Coronary artery (tissue), 2 donors: Measurements from ENCODE around the gene PIK3IP1.
"Not testable (repeated sequence)": the region's sequence is repeated elsewhere in the genome, so short reads cannot be mapped to it uniquely, and the experiment has no call there.

Experiments
- DNase-seq: peaks from one replicate; pipeline ENCODE4 v3.0.0-alpha.2; 2017; ENCODE audit warnings: low spot score
- H3K27ac ChIP-seq, 2 donors: fragments of 200-600 bp; sonication (generic); one replicate each; pipeline ENCODE4 v1.5.1; 2016 to 2019
- H3K4me3 ChIP-seq: fragments of 200-600 bp; sonication (generic); 2 replicates; pipeline ENCODE4 v1.5.1; 2016; ENCODE audit warnings: mild to moderate bottlenecking, moderate library complexity
- CTCF ChIP-seq: fragments of 200-600 bp; sonication (generic); IDR thresholded peaks from one replicate; pipeline ENCODE4 v1.5.1; 2019; ENCODE audit warnings: antibody characterized with exemption

The PIK3IP1 gene

GRCh38 chr22:31327806-31328543 is 35.7 kb upstream of the PIK3IP1 start:
- no peak for TF ChIP-seq CTCF
- H3K27ac ChIP-seq, result peak overlapping the region in 1 of 2 donors; percentile 8
- DNase-seq, result no peak

GRCh38 chr22:31326877-31327276 is 34.6 kb upstream of the PIK3IP1 start:
- no peak for DNase-seq
- TF ChIP-seq CTCF, result no peak
- no peak overlapping the region for H3K4me3 ChIP-seq
- H3K27ac ChIP-seq, result no peak overlapping the region

More at GRCh38 chr22:31327806-31328543, 35.7 kb upstream of the PIK3IP1 start:
- H3K4me3 ChIP-seq, result no peak overlapping the region

GRCh38 chr22:31323578-31324550 is 31.6 kb upstream of the PIK3IP1 start:
- Histone ChIP-seq H3K27ac (no peak overlapping the region), H3K4me3 (no peak overlapping the region)
- DNase-seq, result no peak
- TF ChIP-seq CTCF, result no peak

GRCh38 chr22:31321421-31321820 is 29.1 kb upstream of the PIK3IP1 start:
- DNase-seq, result no peak
- no peak for TF ChIP-seq CTCF
- Histone ChIP-seq H3K27ac (no peak overlapping the region), H3K4me3 (no peak overlapping the region)

- H3K27ac ChIP-seq, DNase-seq, H3K4me3 ChIP-seq: not testable (repeated sequence)
Measured at GRCh38 chr22:31314220-31314619, 21.9 kb upstream of the PIK3IP1 start.

GRCh38 chr22:31313366-31314147 is 21.3 kb upstream of the PIK3IP1 start:
- DNase-seq, result no peak
- TF ChIP-seq CTCF, result peak; percentile 74
- peak overlapping the region; percentile 18 for H3K4me3 ChIP-seq
- peak overlapping the region; percentile 42 to 69 for H3K27ac ChIP-seq

- no peak for TF ChIP-seq CTCF
- DNase-seq, result no peak
- no peak overlapping the region for H3K27ac ChIP-seq
- no peak overlapping the region for H3K4me3 ChIP-seq
Measured at GRCh38 chr22:31308181-31308580, 15.9 kb upstream of the PIK3IP1 start.
